Endothelial cell of umbilical vein (primary cell): ENCODE results near the gene LRP2BP. TPM values are rescaled to one million over a fixed set of nuclear protein-coding genes. Genes with fewer than 3 reads are reported as not detected.

Experiments used
- BruUV-seq: library from RNA; stranded (reverse); fragments of 400-500 nt; replicated peaks from 2 replicates; lab custom pipeline; 2021; lab: Mats Ljungman, UMichigan
- CTCF ChIA-PET: fragments of 300-600, 350-600 bp; sonication (Branson Sonifier 250); formaldehyde crosslinking; loops from one replicate; lab custom pipeline; 2021; ENCODE audit warnings: antibody characterized with exemption, inconsistent platforms; lab: Charles Lee
- POLR2A ChIA-PET: fragments of 300-600, 350-600 bp; sonication (Branson Sonifier 250); formaldehyde crosslinking; loops from one replicate; lab custom pipeline; 2021; ENCODE audit warnings: antibody characterized with exemption, inconsistent platforms; lab: Charles Lee
- DNase-seq: peaks from one replicate; pipeline ENCODE4 v3.0.0-alpha.2; 2011; ENCODE audit warnings: low read depth, low spot score
- FAIRE-seq: peaks from 2 replicates; lab custom pipeline; 2011; peaks lifted over from hg19 to GRCh38; lab: Jason Lieb, UNC
- H2AFZ ChIP-seq: 2 replicates; pipeline ENCODE4 v1.6.0; 2012; ENCODE audit warnings: low read depth, low read length, control low read depth, inconsistent platforms
- H3K27ac ChIP-seq: 2 replicates; pipeline ENCODE4 v1.5.1; 2011; ENCODE audit warnings: low read depth, mild to moderate bottlenecking, control low read depth, low read length, moderate library complexity; ENCODE audit not compliant: insufficient read depth
- H3K27me3 ChIP-seq, 2 experiments: 2 replicates each; pipeline versions ENCODE4 v1.6.0 to v1.6.1; 2011; ENCODE audit warnings: low read length in 2 of 2, mixed read lengths in 1 of 2; ENCODE audit not compliant: control insufficient read depth in 2 of 2, insufficient read depth in 2 of 2
- H3K36me3 ChIP-seq, 2 experiments: 2 replicates in 1 of 2; 3 replicates in 1 of 2; pipeline ENCODE4 v1.5.1; 2011; ENCODE audit warnings: low read length in 2 of 2, mild to moderate bottlenecking in 1 of 2, moderate library complexity in 1 of 2; ENCODE audit not compliant: control insufficient read depth in 2 of 2, insufficient read depth in 2 of 2; ENCODE audit errors: extremely low read depth in 1 of 2
- H3K4me1 ChIP-seq: 3 replicates; pipeline ENCODE4 v1.5.1; 2011; ENCODE audit warnings: mild to moderate bottlenecking, low read length; ENCODE audit not compliant: control insufficient read depth, insufficient read depth; ENCODE audit errors: extremely low read depth
- H3K4me2 ChIP-seq: 2 replicates; pipeline ENCODE4 v1.6.1; 2011; ENCODE audit warnings: low read length, control low read depth, mixed read lengths; ENCODE audit not compliant: insufficient read depth
- H3K4me3 ChIP-seq, 3 experiments: fragments of 200-600 bp in 1 of 3; sonication (generic), shearing (Covaris generic) in 1 of 3; replicated peaks in 1 of 3; 2 replicates each; pipeline ENCODE4 v1.5.1; 2011 to 2016; ENCODE audit warnings: control low read depth in 3 of 3, low read length in 3 of 3, mild to moderate bottlenecking in 2 of 3, inconsistent platforms in 1 of 3, low read depth in 1 of 3, moderate library complexity in 1 of 3; ENCODE audit not compliant: insufficient read depth in 1 of 3
- H3K79me2 ChIP-seq: 2 replicates; pipeline ENCODE4 v1.6.0; 2012; ENCODE audit warnings: low read length, inconsistent platforms; ENCODE audit not compliant: control insufficient read depth, insufficient read depth
- H3K9ac ChIP-seq: replicated peaks from 2 replicates; pipeline ENCODE3; 2011; ENCODE audit warnings: low read length, control low read depth; ENCODE audit not compliant: insufficient read depth; ENCODE audit errors: extremely low read depth
- H3K9me1 ChIP-seq: replicated peaks from 3 replicates; pipeline ENCODE4 v1.6.0; 2011; ENCODE audit warnings: mild to moderate bottlenecking, low read length; ENCODE audit not compliant: control insufficient read depth, insufficient read depth; ENCODE audit errors: extremely low read depth
- H3K9me3 ChIP-seq: replicated peaks from 2 replicates; pipeline ENCODE4 v1.5.1; 2012; ENCODE audit warnings: low read length, inconsistent platforms; ENCODE audit not compliant: control insufficient read depth, insufficient read depth
- H4K20me1 ChIP-seq: replicated peaks from 2 replicates; pipeline ENCODE3; 2011; ENCODE audit warnings: mild to moderate bottlenecking, low read length; ENCODE audit not compliant: control insufficient read depth, insufficient read depth; ENCODE audit errors: extremely low read depth
- EZH2 ChIP-seq: IDR thresholded peaks from 2 replicates; pipeline ENCODE4 v1.6.1; 2012; ENCODE audit warnings: borderline replicate concordance, low read depth, mild to moderate bottlenecking, moderate library complexity, low read length, inconsistent platforms; ENCODE audit not compliant: severe bottlenecking
- FOS ChIP-seq: IDR thresholded peaks from 2 replicates; pipeline ENCODE4 v1.6.1; 2011; ENCODE audit warnings: mild to moderate bottlenecking, low read length, moderate library complexity, borderline replicate concordance; ENCODE audit not compliant: insufficient read depth
- GATA2 ChIP-seq: IDR thresholded peaks from 2 replicates; pipeline ENCODE4 v1.7.0; 2011; ENCODE audit warnings: low read depth, mild to moderate bottlenecking, moderate library complexity, mixed read lengths, low read length; ENCODE audit not compliant: insufficient read length, insufficient read depth
- JUN ChIP-seq: IDR thresholded peaks from 2 replicates; pipeline ENCODE4 v1.6.1; 2011; ENCODE audit warnings: borderline replicate concordance, low read depth; ENCODE audit not compliant: insufficient read length, insufficient read depth
- MYC ChIP-seq: IDR thresholded peaks from one replicate; pipeline ENCODE4 v1.6.1; 2011; ENCODE audit warnings: mild to moderate bottlenecking, low read depth, low read length
- POLR2A ChIP-seq: IDR thresholded peaks from 2 replicates; pipeline ENCODE4 v1.6.1; 2012; ENCODE audit warnings: low read depth, mild to moderate bottlenecking, control low read depth, low read length
- POLR2AphosphoS5 ChIP-seq: IDR thresholded peaks from 2 replicates; pipeline ENCODE4 v1.6.1; 2012; ENCODE audit warnings: low read depth, mild to moderate bottlenecking, control low read depth, low read length, moderate library complexity; ENCODE audit not compliant: insufficient read depth
- dilution Hi-C: fragments of 300-500 bp; cut with MboI; formaldehyde crosslinking; loops from one replicate; pipeline ENCODE4 v1.15.0; 2019; ENCODE audit warnings: low sequenced_read_pairs; ENCODE audit not compliant: extremely low pct_ligation_motif_present
- intact Hi-C: fragments of 100-400 bp; cut with micrococcal nuclease; formaldehyde crosslinking; loops from one replicate; pipeline ENCODE4 v1.10.0; 2022
- polyA plus RNA-seq, 4 experiments: library from polyadenylated mRNA; depleted of rRNA in 3 of 4; stranded (reverse) in 3 of 4; unstranded in 1 of 4; fragments of >200 nt; gene quantifications; 2 replicates each; pipeline versions ENCODE4 v1.2.1 to v1.2.3, GENCODE V29; 2011 to 2012; ENCODE audit warnings: missing spikeins in 1 of 4
- total RNA-seq: library from RNA; stranded (reverse); gene quantifications from 2 replicates; pipeline ENCODE4 v1.2.3, GENCODE V29; 2021
- TF ChIP-seq, protein P1 (sequence below): IDR thresholded peaks from 2 replicates; pipeline ENCODE4 v1.6.1; 2011; ENCODE audit not compliant: insufficient read depth, insufficient read length
- TF ChIP-seq, protein P2 (sequence below), 2 donors: IDR thresholded peaks; 1 replicate in 1 of 2; 2 replicates in 1 of 2; pipeline ENCODE4 v1.5.1; 2011; ENCODE audit warnings: low read length in 2 of 2, mild to moderate bottlenecking in 2 of 2, moderate library complexity in 2 of 2, control low read depth in 1 of 2, inconsistent platforms in 1 of 2, low read depth in 1 of 2; ENCODE audit not compliant: insufficient read depth in 1 of 2; ENCODE audit errors: extremely low read depth in 1 of 2

The LRP2BP gene
- total and polyA plus RNA-seq, 2 donors (not counting 3 experiments of a cell fraction or from before 2014, with no cell fraction given), result 0.18 to 0.53 TPM

DNA sequence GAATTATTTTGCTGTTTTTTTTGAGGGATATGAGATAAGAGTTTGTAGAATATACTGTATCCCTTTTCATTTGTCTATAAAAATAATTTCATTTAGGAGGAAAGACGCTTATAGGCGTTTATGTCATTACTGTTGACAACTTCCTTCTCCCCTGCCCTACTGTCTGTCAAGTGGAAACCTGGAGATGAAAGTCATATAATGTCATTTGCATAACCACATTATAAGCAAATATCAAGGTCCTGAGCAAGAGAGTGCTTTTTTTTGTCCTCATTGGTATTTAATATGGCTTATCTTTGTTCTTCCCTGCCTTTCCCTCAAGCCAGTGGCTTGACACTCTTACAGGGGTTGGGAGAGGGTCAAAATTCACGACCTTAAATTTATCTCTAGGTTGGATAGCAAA lies 55.8 kb downstream of the LRP2BP start:
- ChIA-PET POLR2A (no interaction called here), CTCF (no interaction called here)
- Histone ChIP-seq H4K20me1 (no peaks in the 10 kb centered on the region), H3K9me1 (no peaks in the 10 kb centered on the region), H3K79me2 (no peaks in the 10 kb centered on the region), H2AFZ (no peak overlapping the region), H3K9ac (no peak overlapping the region), H3K4me3 (no peak overlapping the region), H3K36me3 (peaks cover 0 to 2% of the 10 kb centered on the region in 2 experiments), H3K4me2 (no peak overlapping the region), H3K4me1 (peaks cover 14% of the 10 kb centered on the region), H3K9me3 (no peaks in the 10 kb centered on the region), H3K27ac (no peak overlapping the region), H3K27me3 (no peaks in the 10 kb centered on the region)
- DNase-seq (no peak), FAIRE-seq (no peak)
- TF ChIP-seq EZH2 (no peak), FOS (no peak), POLR2A (no peak), MYC (no peak), POLR2AphosphoS5 (no peak), JUN (no peak), GATA2 (no peak)
- TF ChIP-seq, protein P1, sequence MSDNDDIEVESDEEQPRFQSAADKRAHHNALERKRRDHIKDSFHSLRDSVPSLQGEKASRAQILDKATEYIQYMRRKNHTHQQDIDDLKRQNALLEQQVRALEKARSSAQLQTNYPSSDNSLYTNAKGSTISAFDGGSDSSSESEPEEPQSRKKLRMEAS, result no peak
- TF ChIP-seq, protein P2, sequence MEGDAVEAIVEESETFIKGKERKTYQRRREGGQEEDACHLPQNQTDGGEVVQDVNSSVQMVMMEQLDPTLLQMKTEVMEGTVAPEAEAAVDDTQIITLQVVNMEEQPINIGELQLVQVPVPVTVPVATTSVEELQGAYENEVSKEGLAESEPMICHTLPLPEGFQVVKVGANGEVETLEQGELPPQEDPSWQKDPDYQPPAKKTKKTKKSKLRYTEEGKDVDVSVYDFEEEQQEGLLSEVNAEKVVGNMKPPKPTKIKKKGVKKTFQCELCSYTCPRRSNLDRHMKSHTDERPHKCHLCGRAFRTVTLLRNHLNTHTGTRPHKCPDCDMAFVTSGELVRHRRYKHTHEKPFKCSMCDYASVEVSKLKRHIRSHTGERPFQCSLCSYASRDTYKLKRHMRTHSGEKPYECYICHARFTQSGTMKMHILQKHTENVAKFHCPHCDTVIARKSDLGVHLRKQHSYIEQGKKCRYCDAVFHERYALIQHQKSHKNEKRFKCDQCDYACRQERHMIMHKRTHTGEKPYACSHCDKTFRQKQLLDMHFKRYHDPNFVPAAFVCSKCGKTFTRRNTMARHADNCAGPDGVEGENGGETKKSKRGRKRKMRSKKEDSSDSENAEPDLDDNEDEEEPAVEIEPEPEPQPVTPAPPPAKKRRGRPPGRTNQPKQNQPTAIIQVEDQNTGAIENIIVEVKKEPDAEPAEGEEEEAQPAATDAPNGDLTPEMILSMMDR (IDR thresholded peaks at IDR 0.05; ENCODE audit: extremely low read depth in 1 of 2, insufficient read depth in 1 of 2, low read depth in 1 of 2, low read length in 2 of 2), result no peak
- BruUV-seq, result no TSS peak
- dilution Hi-C loops (no loop called here), intact Hi-C loops (loop anchor here (10.0 kb wide), 1 partner anchor 255 kb away; no protein-coding TSS in a partner anchor)
